Measurements from ENCODE around the gene PRRG2. TPM values are rescaled to one million over a fixed set of nuclear protein-coding genes. Genes with fewer than 3 reads are reported as not detected.

PRRG2 gene
- total RNA-seq = 1 to 10 TPM; 1.5 to 1.9 TPM

DNA sequence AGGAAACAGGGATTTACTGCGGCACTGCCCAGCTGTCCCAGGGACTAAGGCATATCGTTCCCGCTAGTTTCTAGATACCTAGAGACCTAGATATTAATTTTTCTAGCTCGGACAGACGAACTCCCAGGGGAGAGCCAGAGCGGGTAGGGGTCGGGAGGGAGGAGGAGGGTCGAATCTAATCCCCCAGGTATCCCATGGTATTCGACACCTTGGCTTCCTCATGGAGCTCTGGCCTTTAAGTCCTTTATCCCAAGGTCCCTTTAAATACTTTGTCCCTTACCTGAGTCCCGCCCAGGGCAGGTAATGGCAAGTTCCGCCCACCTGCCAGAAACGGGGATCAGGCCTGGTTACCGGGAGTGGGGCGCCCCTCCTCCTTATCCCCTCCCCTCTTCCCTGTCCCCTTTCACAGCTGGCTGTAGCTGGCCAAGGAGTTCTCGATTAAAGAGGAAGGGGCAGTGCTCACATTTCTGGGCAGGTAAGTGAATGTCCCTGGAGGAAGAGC lies at the start of gene PRRG2:
TSS of gene PRRG2 (plus strand) at position 310 of the 502 bp plus-strand sequence. CDS start 1,904 bp downstream, outside the sequence.
- no peaks in the 10 kb centered on the region for H3K9me3 Mint-ChIP-seq (ENCODE audit: insufficient read depth)
- peaks cover 13% of the 10 kb centered on the region for H3K36me3 Mint-ChIP-seq (ENCODE audit: low read depth)
- H3K4me3 Mint-ChIP-seq = peak within 1 kb of the TSS; percentile 96
- H3K27ac Mint-ChIP-seq = peak within 1 kb of the TSS; percentile 91
- CTCF ChIA-PET = interaction anchor here (0.9 to 3.3 kb wide), 9 partner anchors 9 to 108 kb away, joined by 3 to 43 read pairs (median 10); partner anchors contain the start of genes FLT3LG and PRMT1
- no peak for ATAC-seq
- peaks cover 33% of the 10 kb centered on the region for H3K4me1 Mint-ChIP-seq (ENCODE audit: low read depth)
- no peak for DNase-seq
- no peaks in the 10 kb centered on the region for H3K27me3 Mint-ChIP-seq (ENCODE audit: low read depth)
- POLR2A ChIA-PET = interaction anchor here (0.6 to 3.2 kb wide), 19 partner anchors 8 to 98 kb away, joined by 3 to 41 read pairs (median 5); partner anchors contain the start of genes BCL2L12, FCGRT, IRF3 and PRMT1

GRCh38 chr19:49533551-49534488 lies 47.3 kb upstream of the PRRG2 start:
- DNase-seq (peak; percentile 84), ATAC-seq (peak; percentile 95)
- H3K9me3 Mint-ChIP-seq (ENCODE audit: insufficient read depth) = no peaks in the 10 kb centered on the region
- ChIA-PET CTCF (interaction anchor here (0.8 to 5.9 kb wide), 15 partner anchors 10 to 64 kb away, joined by 3 to 52 read pairs (median 8); partner anchors contain the start of gene NOSIP), POLR2A (interaction anchor here (1.8 kb wide), 1 partner anchor 47 kb away, joined by 4 read pairs; no protein-coding TSS in a partner anchor)
- peaks cover 30% of the 10 kb centered on the region for H3K4me1 Mint-ChIP-seq (ENCODE audit: low read depth)
- peak overlapping the region; percentile 71 for H3K4me3 Mint-ChIP-seq
- H3K36me3 Mint-ChIP-seq (ENCODE audit: low read depth) = no peaks in the 10 kb centered on the region
- peaks cover 10% of the 10 kb centered on the region for H3K27me3 Mint-ChIP-seq (ENCODE audit: low read depth)
- peak overlapping the region; percentile 77 for H3K27ac Mint-ChIP-seq

GRCh38 chr19:49534632-49535385 lies 46.3 kb upstream of the PRRG2 start:
- peaks cover 8% of the 10 kb centered on the region for H3K27me3 Mint-ChIP-seq (ENCODE audit: low read depth)
- ATAC-seq (no peak), DNase-seq (no peak)
- H3K4me1 Mint-ChIP-seq (ENCODE audit: low read depth) = peaks cover 33% of the 10 kb centered on the region
- H3K36me3 Mint-ChIP-seq (ENCODE audit: low read depth) = no peaks in the 10 kb centered on the region
- POLR2A ChIA-PET = interaction anchor here (0.6 to 1.8 kb wide), 2 partner anchors 13 to 46 kb away, joined by 4 read pairs; no protein-coding TSS in a partner anchor
- peak overlapping the region; percentile 40 for H3K27ac Mint-ChIP-seq
- peak overlapping the region; percentile 71 for H3K4me3 Mint-ChIP-seq
- CTCF ChIA-PET = interaction anchor here (0.7 to 5.9 kb wide), 19 partner anchors 9 to 143 kb away, joined by 3 to 52 read pairs (median 6); partner anchors contain the start of gene NOSIP
- no peaks in the 10 kb centered on the region for H3K9me3 Mint-ChIP-seq (ENCODE audit: insufficient read depth)

- ChIA-PET CTCF (interaction anchor here (1.6 to 5.9 kb wide), 5 partner anchors 10 to 33 kb away, joined by 5 to 52 read pairs (median 9); no protein-coding TSS in a partner anchor), POLR2A (interaction anchor here (0.7 kb wide), 1 partner anchor 9 kb away, joined by 3 read pairs; no protein-coding TSS in a partner anchor)
- H3K36me3 Mint-ChIP-seq (ENCODE audit: low read depth) = no peaks in the 10 kb centered on the region
- ATAC-seq (no peak), DNase-seq (no peak)
- H3K9me3 Mint-ChIP-seq (ENCODE audit: insufficient read depth) = no peaks in the 10 kb centered on the region
- H3K27ac Mint-ChIP-seq = no peak overlapping the region
- H3K27me3 Mint-ChIP-seq (ENCODE audit: low read depth) = peaks cover 3% of the 10 kb centered on the region
- no peak overlapping the region for H3K4me3 Mint-ChIP-seq
- H3K4me1 Mint-ChIP-seq (ENCODE audit: low read depth) = peaks cover 33% of the 10 kb centered on the region
These were observed 44.1 kb upstream of the PRRG2 start for GRCh38 chr19:49536921-49537462.

- POLR2A ChIA-PET = no interaction called here
- Mint-ChIP-seq H3K36me3 (ENCODE audit: low read depth) (no peaks in the 10 kb centered on the region), H3K27ac (no peak overlapping the region), H3K9me3 (ENCODE audit: insufficient read depth) (no peaks in the 10 kb centered on the region), H3K4me1 (ENCODE audit: low read depth) (peaks cover 22% of the 10 kb centered on the region), H3K4me3 (no peak overlapping the region), H3K27me3 (ENCODE audit: low read depth) (no peaks in the 10 kb centered on the region)
- ATAC-seq = no peak
- CTCF ChIA-PET = interaction anchor here (1.0 to 5.9 kb wide), 4 partner anchors 8 to 32 kb away, joined by 3 to 52 read pairs (median 7); no protein-coding TSS in a partner anchor
- DNase-seq = no peak
These were observed 42.5 kb upstream of the PRRG2 start for GRCh38 chr19:49538643-49539042.

- no peak overlapping the region for H3K4me3 Mint-ChIP-seq
- peaks cover 21% of the 10 kb centered on the region for H3K4me1 Mint-ChIP-seq (ENCODE audit: low read depth)
- ATAC-seq (no peak), DNase-seq (no peak)
- ChIA-PET CTCF (interaction anchor here (0.6 to 5.9 kb wide), 4 partner anchors 7 to 95 kb away, joined by 3 to 52 read pairs (median 4); no protein-coding TSS in a partner anchor), POLR2A (no interaction called here)
- H3K36me3 Mint-ChIP-seq (ENCODE audit: low read depth) = no peaks in the 10 kb centered on the region
- no peaks in the 10 kb centered on the region for H3K27me3 Mint-ChIP-seq (ENCODE audit: low read depth)
- H3K27ac Mint-ChIP-seq = no peak overlapping the region
- H3K9me3 Mint-ChIP-seq (ENCODE audit: insufficient read depth) = no peaks in the 10 kb centered on the region
These were observed 41.7 kb upstream of the PRRG2 start for GRCh38 chr19:49539192-49539952.

- POLR2A ChIA-PET = no interaction called here
- ATAC-seq = no peak
- Mint-ChIP-seq H3K27me3 (ENCODE audit: low read depth) (peaks cover 4% of the 10 kb centered on the region), H3K9me3 (ENCODE audit: insufficient read depth) (no peaks in the 10 kb centered on the region), H3K27ac (no peak overlapping the region), H3K4me1 (ENCODE audit: low read depth) (peaks cover 16% of the 10 kb centered on the region), H3K36me3 (ENCODE audit: low read depth) (no peaks in the 10 kb centered on the region), H3K4me3 (no peak overlapping the region)
- DNase-seq = no peak
- CTCF ChIA-PET = interaction anchor here (1.1 to 1.5 kb wide), 2 partner anchors 35 to 39 kb away, joined by 3 to 5 read pairs; no protein-coding TSS in a partner anchor
These were observed 39.2 kb upstream of the PRRG2 start for GRCh38 chr19:49541914-49542313.

- DNase-seq = no peak
- Mint-ChIP-seq H3K9me3 (ENCODE audit: insufficient read depth) (no peaks in the 10 kb centered on the region), H3K27ac (no peak overlapping the region), H3K27me3 (ENCODE audit: low read depth) (peaks cover 4% of the 10 kb centered on the region), H3K4me1 (ENCODE audit: low read depth) (peaks cover 20% of the 10 kb centered on the region), H3K36me3 (ENCODE audit: low read depth) (no peaks in the 10 kb centered on the region), H3K4me3 (no peak overlapping the region)
- ChIA-PET POLR2A (no interaction called here), CTCF (interaction anchor here (0.7 to 2.8 kb wide), 2 partner anchors 8 to 28 kb away, joined by 3 to 11 read pairs; no protein-coding TSS in a partner anchor)
- no peak for ATAC-seq
These were observed 38.7 kb upstream of the PRRG2 start for GRCh38 chr19:49542446-49542845.

DNA sequence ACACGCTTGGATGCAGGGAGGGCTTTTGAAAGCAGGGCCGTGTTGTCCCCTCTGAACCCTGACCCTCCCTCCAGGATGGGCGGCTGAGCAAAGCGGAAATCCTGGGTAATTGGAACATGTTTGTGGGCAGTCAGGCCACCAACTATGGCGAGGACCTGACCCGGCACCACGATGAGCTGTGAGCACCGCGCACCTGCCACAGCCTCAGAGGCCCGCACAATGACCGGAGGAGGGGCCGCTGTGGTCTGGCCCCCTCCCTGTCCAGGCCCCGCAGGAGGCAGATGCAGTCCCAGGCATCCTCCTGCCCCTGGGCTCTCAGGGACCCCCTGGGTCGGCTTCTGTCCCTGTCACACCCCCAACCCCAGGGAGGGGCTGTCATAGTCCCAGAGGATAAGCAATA lies 38.1 kb upstream of the PRRG2 start:
- ChIA-PET POLR2A (no interaction called here), CTCF (interaction anchor here (2.8 to 6.8 kb wide), 2 partner anchors 9 to 36 kb away, joined by 11 to 211 read pairs; no protein-coding TSS in a partner anchor)
- Mint-ChIP-seq H3K9me3 (ENCODE audit: insufficient read depth) (no peaks in the 10 kb centered on the region), H3K4me1 (ENCODE audit: low read depth) (peaks cover 25% of the 10 kb centered on the region), H3K36me3 (ENCODE audit: low read depth) (no peaks in the 10 kb centered on the region), H3K27me3 (ENCODE audit: low read depth) (peaks cover 4% of the 10 kb centered on the region), H3K27ac (no peak overlapping the region), H3K4me3 (no peak overlapping the region)
- ATAC-seq (no peak), DNase-seq (no peak)

DNA sequence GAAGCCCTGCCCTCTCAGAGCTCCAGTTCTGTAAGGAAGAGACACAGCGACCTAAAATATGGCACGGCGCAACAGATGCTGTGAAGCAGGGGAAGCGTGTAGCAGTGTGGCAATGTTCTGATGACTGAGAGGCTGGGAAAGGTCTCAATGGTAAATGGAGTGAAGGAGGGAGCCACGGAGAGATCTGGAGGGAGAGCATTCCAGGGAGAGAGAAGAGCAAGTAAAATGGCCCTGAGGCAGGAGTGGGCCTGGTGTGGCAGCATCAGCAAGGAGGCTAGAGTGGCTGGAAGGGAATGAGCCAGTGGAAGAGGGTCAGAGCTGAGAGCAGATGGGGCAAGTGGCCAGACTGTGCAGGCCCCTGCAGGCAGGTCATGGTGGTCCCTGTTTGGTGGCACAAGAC lies 37.0 kb upstream of the PRRG2 start:
- H3K36me3 Mint-ChIP-seq (ENCODE audit: low read depth) = peaks cover 5% of the 10 kb centered on the region
- no peaks in the 10 kb centered on the region for H3K9me3 Mint-ChIP-seq (ENCODE audit: insufficient read depth)
- ChIA-PET CTCF (interaction anchor here (2.8 to 6.8 kb wide), 2 partner anchors 10 to 37 kb away, joined by 11 to 211 read pairs; no protein-coding TSS in a partner anchor), POLR2A (interaction anchor here (0.5 kb wide), 1 partner anchor 17 kb away, joined by 4 read pairs; the partner anchor contains the start of gene RCN3)
- no peak overlapping the region for H3K4me3 Mint-ChIP-seq
- no peak for ATAC-seq
- peaks cover 4% of the 10 kb centered on the region for H3K27me3 Mint-ChIP-seq (ENCODE audit: low read depth)
- H3K27ac Mint-ChIP-seq = peak overlapping the region; percentile 14
- no peak for DNase-seq
- peaks cover 35% of the 10 kb centered on the region for H3K4me1 Mint-ChIP-seq (ENCODE audit: low read depth)
